ENCODE data around the gene JMJD6. TPM values are rescaled to one million over a fixed set of nuclear protein-coding genes. Genes with fewer than 3 reads are reported as not detected.

JMJD6 gene
- total RNA-seq, 4 donors from 2014 or later: 39.0 to 53.8 (median 47.2) TPM

DNA sequence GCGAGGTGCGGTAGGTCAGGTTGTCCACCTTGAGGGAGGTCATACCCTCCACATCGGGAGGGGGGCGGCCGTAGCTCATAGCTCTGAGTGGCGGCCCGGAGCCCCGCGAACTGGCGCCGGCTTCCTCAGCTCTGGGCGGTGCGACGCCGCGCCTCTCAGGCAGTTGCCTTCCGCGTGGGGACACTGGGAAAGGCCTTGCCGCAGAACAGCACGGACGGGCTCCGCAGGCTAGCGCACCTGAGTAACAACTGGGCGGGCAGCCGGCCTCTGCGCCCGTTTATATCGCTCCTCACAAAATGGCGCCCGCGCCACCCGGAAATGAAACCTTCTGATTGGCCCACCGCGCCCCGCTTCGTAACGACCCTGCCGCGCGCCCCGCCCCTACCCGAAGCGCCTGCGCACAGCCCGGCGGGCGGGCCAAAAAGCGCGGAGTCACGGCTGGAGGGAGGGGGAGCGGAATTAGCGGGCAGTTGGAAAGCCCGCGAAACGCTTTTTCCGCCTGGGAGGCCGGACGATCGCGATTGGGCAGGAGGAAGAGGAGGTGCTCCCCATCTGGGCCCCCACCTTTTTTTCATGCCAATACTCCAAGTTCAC, 10.8 kb upstream of the JMJD6 start, which contains the start of gene SRSF2:
Gene SRSF2, minus strand, starts transcription at position 250 of the 594 bp plus-strand sequence. Its CDS starts 171 bp downstream, at position 79.
- WGBS, 2 donors (ENCODE audit: low coverage in 1 of 2): no CpG with 5 or more reads among the region's 60 CpGs
- no peaks in the 10 kb centered on the region for H3K27me3 ChIP-seq
- peak; percentile 90 for ATAC-seq
- no peaks in the 10 kb centered on the region for H3K9me3 ChIP-seq
- H3K4me3 ChIP-seq: peak within 1 kb of the TSS; percentile 82 to 94
- peaks cover 3 to 72% (median 37%) of the 10 kb centered on the region in 3 donors for H3K4me1 ChIP-seq
- H3K27ac ChIP-seq: peak within 1 kb of the TSS; percentile 94 to 99 (median 98)
- H3K36me3 ChIP-seq: peaks cover 0 to 45% of the 10 kb centered on the region in 2 donors
- TF ChIP-seq POLR2A (IDR thresholded peaks at IDR 0.05) (peak; percentile 100), EP300 (IDR thresholded peaks at IDR 0.05) (no peak), POLR2AphosphoS5 (IDR thresholded peaks at IDR 0.05) (peak; percentile 100)
- TF ChIP-seq, protein P1, sequence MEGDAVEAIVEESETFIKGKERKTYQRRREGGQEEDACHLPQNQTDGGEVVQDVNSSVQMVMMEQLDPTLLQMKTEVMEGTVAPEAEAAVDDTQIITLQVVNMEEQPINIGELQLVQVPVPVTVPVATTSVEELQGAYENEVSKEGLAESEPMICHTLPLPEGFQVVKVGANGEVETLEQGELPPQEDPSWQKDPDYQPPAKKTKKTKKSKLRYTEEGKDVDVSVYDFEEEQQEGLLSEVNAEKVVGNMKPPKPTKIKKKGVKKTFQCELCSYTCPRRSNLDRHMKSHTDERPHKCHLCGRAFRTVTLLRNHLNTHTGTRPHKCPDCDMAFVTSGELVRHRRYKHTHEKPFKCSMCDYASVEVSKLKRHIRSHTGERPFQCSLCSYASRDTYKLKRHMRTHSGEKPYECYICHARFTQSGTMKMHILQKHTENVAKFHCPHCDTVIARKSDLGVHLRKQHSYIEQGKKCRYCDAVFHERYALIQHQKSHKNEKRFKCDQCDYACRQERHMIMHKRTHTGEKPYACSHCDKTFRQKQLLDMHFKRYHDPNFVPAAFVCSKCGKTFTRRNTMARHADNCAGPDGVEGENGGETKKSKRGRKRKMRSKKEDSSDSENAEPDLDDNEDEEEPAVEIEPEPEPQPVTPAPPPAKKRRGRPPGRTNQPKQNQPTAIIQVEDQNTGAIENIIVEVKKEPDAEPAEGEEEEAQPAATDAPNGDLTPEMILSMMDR (IDR thresholded peaks at IDR 0.05): peak in 2 of 4 experiments; percentile 10 to 26

GRCh38 chr17:76736349-76737081, 10.1 kb upstream of the JMJD6 start:
- H3K27me3 ChIP-seq: no peaks in the 10 kb centered on the region
- WGBS, 2 donors (ENCODE audit: low coverage in 1 of 2): no CpG with 5 or more reads among the region's 117 CpGs
- peak; percentile 78 for TF ChIP-seq POLR2AphosphoS5 (IDR thresholded peaks at IDR 0.05)
- TF ChIP-seq, protein P1 (IDR thresholded peaks at IDR 0.05): peak in 3 of 4 experiments; percentile 47 to 48 (median 47)
- TF ChIP-seq POLR2A (IDR thresholded peaks at IDR 0.05): peak; percentile 53 to 72
- TF ChIP-seq EP300 (IDR thresholded peaks at IDR 0.05): no peak
- ATAC-seq: peak; percentile 38
- H3K9me3 ChIP-seq: no peaks in the 10 kb centered on the region
- peak overlapping the region; percentile 82 to 94 for H3K4me3 ChIP-seq
- H3K27ac ChIP-seq: peak overlapping the region; percentile 94 to 99 (median 98)
- H3K4me1 ChIP-seq: peaks cover 3 to 76% (median 37%) of the 10 kb centered on the region in 3 donors
- H3K36me3 ChIP-seq: peaks cover 0 to 45% of the 10 kb centered on the region in 2 donors

- WGBS, 2 donors (ENCODE audit: low coverage in 1 of 2): 2 to 5% methylated on average over 7 to 11 of the region's 20 CpGs
- Histone ChIP-seq H3K9me3 (no peaks in the 10 kb centered on the region), H3K36me3 (peaks cover 0 to 50% of the 10 kb centered on the region in 2 donors), H3K4me1 (peaks cover 3 to 75% (median 37%) of the 10 kb centered on the region in 3 donors), H3K4me3 (peak overlapping the region; percentile 82 to 94), H3K27me3 (no peaks in the 10 kb centered on the region), H3K27ac (peak overlapping the region; percentile 94 to 99 (median 98))
- no peak for ATAC-seq
- TF ChIP-seq POLR2AphosphoS5 (IDR thresholded peaks at IDR 0.05): no peak
- TF ChIP-seq POLR2A (IDR thresholded peaks at IDR 0.05): no peak
- TF ChIP-seq, protein P1 (IDR thresholded peaks at IDR 0.05): no peak
- TF ChIP-seq EP300 (IDR thresholded peaks at IDR 0.05): no peak
Observed at GRCh38 chr17:76735586-76736348, 9.4 kb upstream of the JMJD6 start.

- 11 to 12% methylated on average over 5 of the region's 5 CpGs for WGBS, 2 donors (ENCODE audit: low coverage in 1 of 2)
- Histone ChIP-seq H3K27me3 (no peaks in the 10 kb centered on the region), H3K27ac (peak overlapping the region in 3 of 4 donors; percentile 25 to 99 (median 98)), H3K4me3 (peak overlapping the region; percentile 82 to 94), H3K36me3 (peaks cover 0 to 57% of the 10 kb centered on the region in 2 donors), H3K4me1 (peaks cover 3 to 75% (median 36%) of the 10 kb centered on the region in 3 donors), H3K9me3 (no peaks in the 10 kb centered on the region)
- no peak for TF ChIP-seq POLR2A (IDR thresholded peaks at IDR 0.05)
- TF ChIP-seq, protein P1 (IDR thresholded peaks at IDR 0.05): no peak
- TF ChIP-seq EP300 (IDR thresholded peaks at IDR 0.05): no peak
- no peak for TF ChIP-seq POLR2AphosphoS5 (IDR thresholded peaks at IDR 0.05)
- no peak for ATAC-seq
Observed at GRCh38 chr17:76735006-76735405, 8.6 kb upstream of the JMJD6 start.

All from gastroesophageal sphincter (tissue), 4 donors.